ENCODE measurements around the gene COMMD1.
"Not testable (repeated sequence)": the region's sequence is repeated elsewhere in the genome, so short reads cannot be mapped to it uniquely, and the experiment has no call there.

Gene COMMD1

GRCh38 chr2:61951881-61952280 lies 46.4 kb downstream of the COMMD1 start:
- no peak for TF ChIP-seq CTCF (IDR thresholded peaks at IDR 0.05; ENCODE audit: low read depth, low read length, missing control alignments)
- DNase-seq (ENCODE audit: low read depth) = no peak
- H3K4me3 ChIP-seq (ENCODE audit: low read depth, low read length) = no peak overlapping the region

- TF ChIP-seq CTCF (IDR thresholded peaks at IDR 0.05; ENCODE audit: low read depth, low read length, missing control alignments) = no peak
These were observed 46.8 kb downstream of the COMMD1 start for GRCh38 chr2:61952288-61952687.

GRCh38 chr2:61954856-61955255 lies 49.4 kb downstream of the COMMD1 start:
- H3K4me3 ChIP-seq (ENCODE audit: low read depth, low read length); DNase-seq (ENCODE audit: low read depth): not testable (repeated sequence)

More at GRCh38 chr2:61952288-61952687, 46.8 kb downstream of the COMMD1 start:
- no peak for DNase-seq (ENCODE audit: low read depth)
- no peak overlapping the region for H3K4me3 ChIP-seq (ENCODE audit: low read depth, low read length)

DNA sequence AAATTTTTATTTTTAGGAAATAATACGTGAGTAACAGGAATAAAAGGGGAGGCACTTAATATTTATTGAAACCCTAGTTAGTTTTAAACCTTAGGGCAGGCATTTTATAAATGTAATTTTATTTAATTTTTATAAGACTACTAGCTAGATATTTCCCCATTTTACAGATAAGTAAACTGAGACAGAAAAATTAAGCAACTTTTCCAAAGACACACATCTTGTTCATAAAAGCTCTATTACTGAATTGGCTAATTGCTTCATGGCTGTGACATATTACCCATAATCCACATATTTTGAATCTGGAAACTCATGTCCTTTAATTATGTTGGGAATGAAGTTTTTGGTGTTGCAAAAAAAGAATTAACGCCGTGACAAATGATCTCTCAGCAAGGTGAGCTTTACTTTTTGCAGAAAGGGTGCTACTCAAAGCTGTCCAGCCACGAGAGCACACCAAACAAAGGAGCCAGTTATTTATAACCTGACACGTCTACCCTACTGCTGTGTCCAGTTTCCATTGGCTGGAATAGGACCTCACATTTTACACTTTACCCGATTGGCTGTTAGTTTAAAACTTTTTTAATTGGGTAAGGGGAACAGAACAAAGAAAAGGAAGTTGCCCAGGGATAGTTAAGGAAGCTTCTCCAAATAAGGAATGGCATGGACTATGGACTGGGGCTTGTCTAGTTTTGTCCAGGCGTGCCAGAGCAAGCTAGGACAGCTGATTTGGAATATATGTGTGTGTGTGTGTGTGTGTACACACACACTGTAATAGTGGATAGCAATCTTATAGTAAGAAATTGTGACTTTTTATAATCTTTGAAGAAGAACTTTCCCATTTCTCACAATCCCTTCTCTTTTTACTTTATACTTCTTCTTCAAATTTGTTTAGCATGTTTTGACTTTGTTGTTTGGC lies 54.2 kb downstream of the COMMD1 start:
- H3K4me3 ChIP-seq (ENCODE audit: low read depth, low read length) = no peak overlapping the region
- no peak for TF ChIP-seq CTCF (IDR thresholded peaks at IDR 0.05; ENCODE audit: low read depth, low read length, missing control alignments)
- no peak for DNase-seq (ENCODE audit: low read depth)

DNA sequence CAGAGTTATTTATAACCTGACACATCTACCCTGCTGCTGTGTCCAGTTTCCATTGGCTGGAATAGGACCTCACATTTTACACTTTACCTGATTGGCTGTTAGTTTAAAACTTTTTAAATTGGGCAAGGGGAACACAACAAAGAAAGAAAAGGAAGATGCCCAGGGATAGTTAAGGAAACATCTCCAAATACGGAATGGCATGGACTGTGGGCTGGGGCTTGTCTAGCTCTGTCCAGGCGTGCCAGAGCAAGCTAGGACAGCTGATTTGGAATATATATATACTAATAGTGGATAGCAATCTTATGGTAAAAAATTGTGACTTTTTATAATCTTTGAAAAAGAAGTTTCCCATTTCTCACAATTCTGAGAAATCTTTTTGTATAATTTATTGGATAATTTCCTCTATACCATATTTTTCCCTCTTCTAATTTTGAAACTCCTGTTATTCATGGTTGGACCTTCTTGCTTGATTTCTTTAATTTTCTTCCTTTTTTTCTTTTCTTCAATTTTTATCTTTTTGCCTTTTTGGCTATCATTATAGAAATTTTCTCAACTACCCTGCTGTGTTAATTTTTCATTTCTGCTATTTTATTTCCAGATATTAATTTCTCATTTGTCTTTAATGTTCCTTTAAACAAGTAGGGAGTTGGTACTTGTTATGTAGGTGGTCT lies 55.9 kb downstream of the COMMD1 start:
- no peak for TF ChIP-seq CTCF (IDR thresholded peaks at IDR 0.05; ENCODE audit: low read depth, low read length, missing control alignments)
- no peak overlapping the region for H3K4me3 ChIP-seq (ENCODE audit: low read depth, low read length)
- DNase-seq (ENCODE audit: low read depth) = no peak

DNA sequence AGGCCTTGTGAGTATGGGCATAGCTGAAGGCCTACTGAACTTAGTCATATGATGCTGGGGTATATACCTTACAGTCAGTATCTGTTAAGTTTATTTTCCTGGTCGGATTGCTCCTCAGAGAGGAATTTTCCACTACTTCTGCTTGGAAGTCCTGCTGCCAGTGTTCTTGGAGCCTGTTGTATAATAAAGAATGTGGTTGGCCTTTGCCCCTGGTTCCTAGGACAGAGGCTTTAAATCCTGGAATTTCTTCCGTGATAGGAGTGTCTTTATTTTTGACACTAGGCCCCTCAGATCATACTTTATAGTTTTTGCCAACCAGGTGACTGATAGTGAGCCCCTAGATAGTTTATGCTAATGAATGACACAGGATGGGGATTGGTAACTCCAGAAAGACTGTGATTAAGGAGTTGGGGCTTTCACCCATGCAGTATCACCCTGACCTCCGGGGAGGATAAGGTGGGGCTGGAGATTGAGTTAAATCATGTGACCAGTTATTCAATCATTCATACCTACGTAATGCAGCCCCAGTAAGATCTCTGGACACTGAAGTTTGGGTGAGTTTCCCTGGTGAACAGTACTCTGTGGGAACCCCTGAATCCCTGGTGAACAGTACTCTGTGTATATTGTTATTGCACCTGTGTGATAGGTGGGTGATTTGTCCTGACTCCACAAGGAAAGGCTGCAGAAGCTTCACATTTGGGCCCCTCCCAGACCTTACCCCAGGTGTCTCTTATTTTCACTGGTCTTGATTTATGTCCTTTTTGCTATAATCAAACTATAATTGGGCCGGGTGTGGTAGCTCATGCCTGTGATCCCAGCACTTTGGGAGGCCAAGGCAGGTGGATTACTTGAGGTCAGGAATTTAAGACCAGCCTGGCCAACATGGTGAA lies 56.9 kb downstream of the COMMD1 start:
- no peak overlapping the region for H3K4me3 ChIP-seq (ENCODE audit: low read depth, low read length)
- TF ChIP-seq CTCF (IDR thresholded peaks at IDR 0.05; ENCODE audit: low read depth, low read length, missing control alignments) = no peak
- DNase-seq (ENCODE audit: low read depth) = no peak

Data from GM12864 (cell line).